ENCODE data around the gene ELP5. TPM values are rescaled to one million over a fixed set of nuclear protein-coding genes. Genes with fewer than 3 reads are reported as not detected.

ELP5 gene
- total RNA-seq, 4 donors from 2014 or later: 14.9 to 21.8 (median 16.6) TPM

DNA sequence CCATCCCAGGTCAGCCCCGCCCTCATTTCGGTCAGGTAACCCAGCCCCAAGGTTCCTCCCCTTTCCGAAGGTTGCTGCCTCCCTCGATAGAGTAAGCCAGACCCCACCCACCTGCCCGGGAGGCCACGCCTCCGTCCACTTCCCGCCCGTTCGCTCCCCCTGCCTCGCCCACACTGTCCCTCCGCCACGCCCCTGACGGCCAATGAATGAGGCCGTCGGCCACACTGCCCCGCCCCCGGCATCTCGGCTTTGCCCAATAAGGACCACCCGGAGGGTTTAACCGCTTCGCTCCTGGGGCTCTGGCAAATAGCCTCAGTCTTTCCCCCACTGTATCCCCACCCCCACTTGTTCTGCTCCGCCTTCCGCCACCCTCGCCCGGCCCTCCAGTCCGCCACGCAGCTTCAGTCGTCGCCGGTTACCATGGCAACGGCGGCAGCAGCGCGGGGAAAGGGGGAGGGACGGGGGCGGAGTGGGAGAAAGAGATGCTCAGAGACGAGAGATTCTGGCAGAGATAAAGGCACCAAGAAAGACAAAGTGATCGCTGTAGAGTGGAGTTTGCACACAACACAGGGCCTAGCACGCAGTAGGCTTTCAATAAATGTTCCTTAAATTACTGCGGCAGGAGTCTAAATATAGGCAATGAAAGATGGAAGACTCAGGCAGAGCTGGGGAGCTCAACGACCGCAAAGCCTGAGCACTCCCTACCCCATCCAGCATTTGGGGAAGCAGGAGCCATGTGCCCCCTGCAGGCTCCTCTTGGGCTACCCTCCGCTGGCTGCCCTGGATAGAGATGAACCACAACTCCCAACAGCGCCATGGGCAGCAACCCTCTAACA lies 37.5 kb upstream of the ELP5 start:
- peak; percentile 92 for DNase-seq
- Histone ChIP-seq H3K27ac (peak overlapping the region; percentile 72 to 100 (median 98)), H3K9me3 (no peaks in the 10 kb centered on the region), H3K36me3 (no peaks in the 10 kb centered on the region), H3K27me3 (no peaks in the 10 kb centered on the region), H3K4me3 (peak overlapping the region; percentile 25 to 73 (median 50)), H3K4me1 (peaks cover 40 to 75% (median 45%) of the 10 kb centered on the region in 3 donors)
- intact Hi-C loops (cut with DNase I): no loop called here
- 0% methylated on average over 15 to 23 of the region's 45 CpGs for WGBS, 2 donors
- no peak for TF ChIP-seq POLR2A (IDR thresholded peaks at IDR 0.05)
- TF ChIP-seq, protein P1, sequence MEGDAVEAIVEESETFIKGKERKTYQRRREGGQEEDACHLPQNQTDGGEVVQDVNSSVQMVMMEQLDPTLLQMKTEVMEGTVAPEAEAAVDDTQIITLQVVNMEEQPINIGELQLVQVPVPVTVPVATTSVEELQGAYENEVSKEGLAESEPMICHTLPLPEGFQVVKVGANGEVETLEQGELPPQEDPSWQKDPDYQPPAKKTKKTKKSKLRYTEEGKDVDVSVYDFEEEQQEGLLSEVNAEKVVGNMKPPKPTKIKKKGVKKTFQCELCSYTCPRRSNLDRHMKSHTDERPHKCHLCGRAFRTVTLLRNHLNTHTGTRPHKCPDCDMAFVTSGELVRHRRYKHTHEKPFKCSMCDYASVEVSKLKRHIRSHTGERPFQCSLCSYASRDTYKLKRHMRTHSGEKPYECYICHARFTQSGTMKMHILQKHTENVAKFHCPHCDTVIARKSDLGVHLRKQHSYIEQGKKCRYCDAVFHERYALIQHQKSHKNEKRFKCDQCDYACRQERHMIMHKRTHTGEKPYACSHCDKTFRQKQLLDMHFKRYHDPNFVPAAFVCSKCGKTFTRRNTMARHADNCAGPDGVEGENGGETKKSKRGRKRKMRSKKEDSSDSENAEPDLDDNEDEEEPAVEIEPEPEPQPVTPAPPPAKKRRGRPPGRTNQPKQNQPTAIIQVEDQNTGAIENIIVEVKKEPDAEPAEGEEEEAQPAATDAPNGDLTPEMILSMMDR (IDR thresholded peaks at IDR 0.05): peak in 5 of 6 experiments; percentile 29 to 55 (median 42)

DNA sequence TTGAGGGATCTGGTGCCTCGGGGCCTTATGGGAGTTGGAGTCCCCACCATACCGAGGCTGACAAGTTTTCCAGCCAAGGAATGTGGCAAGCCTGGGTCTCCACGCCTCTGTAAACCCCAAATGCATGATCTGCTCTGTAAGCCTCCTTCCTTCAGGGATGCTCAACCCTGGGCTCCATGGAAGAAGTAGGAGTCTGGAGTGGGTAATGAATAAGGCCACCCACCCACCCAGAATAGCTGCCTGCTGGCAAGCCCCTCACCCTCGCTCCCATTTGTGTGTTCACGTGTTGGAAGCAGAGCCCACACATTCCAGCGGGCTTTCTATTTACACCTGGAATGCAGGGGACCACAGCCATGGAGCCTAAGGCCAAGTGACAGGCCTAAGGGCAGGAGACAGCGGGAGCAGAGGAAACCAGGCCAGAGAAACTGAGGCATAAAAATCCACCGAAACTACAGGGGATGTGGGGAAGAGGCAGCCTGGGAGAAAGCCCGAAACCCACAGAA lies 36.8 kb upstream of the ELP5 start:
- DNase-seq: no peak
- no peaks in the 10 kb centered on the region for H3K36me3 ChIP-seq

DNA sequence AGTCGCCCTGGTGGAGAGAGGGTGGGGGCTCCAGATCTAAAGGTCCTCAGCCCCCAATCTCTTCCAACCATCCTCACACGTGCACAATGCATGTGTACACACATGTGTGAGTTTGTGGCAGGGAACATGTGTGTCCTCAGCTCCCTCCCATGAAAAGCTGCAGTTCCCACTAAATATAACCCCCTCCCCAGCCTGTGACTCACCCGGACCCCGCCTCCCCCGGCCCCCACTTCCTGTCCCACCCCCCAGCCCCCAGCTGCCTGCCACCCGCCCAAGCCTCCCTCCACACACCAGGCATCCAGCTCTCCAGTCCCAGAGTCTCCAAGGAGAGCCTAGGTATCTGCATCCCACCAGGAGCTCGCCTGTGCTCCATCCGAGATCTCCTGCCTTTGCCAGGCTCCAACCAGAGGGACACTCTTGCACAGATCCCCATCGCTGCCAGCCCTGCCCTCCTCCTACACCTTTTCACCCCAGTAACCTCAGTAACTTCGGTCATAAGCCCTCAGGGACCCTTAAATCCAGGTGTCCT lies 36.3 kb upstream of the ELP5 start:
- Histone ChIP-seq H3K4me1 (peaks cover 43 to 84% (median 49%) of the 10 kb centered on the region in 3 donors), H3K4me3 (peak overlapping the region in 2 of 4 donors; percentile 52 to 73), H3K36me3 (no peaks in the 10 kb centered on the region), H3K27ac (peak overlapping the region; percentile 72 to 100 (median 98)), H3K9me3 (no peaks in the 10 kb centered on the region), H3K27me3 (no peaks in the 10 kb centered on the region)
- WGBS, 2 donors: 5 to 21% methylated on average over 5 to 9 of the region's 10 CpGs
- intact Hi-C loops (cut with DNase I): no loop called here
- DNase-seq: no peak
- TF ChIP-seq, protein P1 (IDR thresholded peaks at IDR 0.05): no peak
- TF ChIP-seq POLR2A (IDR thresholded peaks at IDR 0.05): no peak

More for the DNA sequence above, 36.8 kb upstream of the ELP5 start:
- Histone ChIP-seq H3K27me3 (no peaks in the 10 kb centered on the region), H3K4me3 (peak overlapping the region in 3 of 4 donors; percentile 50 to 73 (median 51)), H3K27ac (peak overlapping the region; percentile 72 to 100 (median 98)), H3K9me3 (no peaks in the 10 kb centered on the region), H3K4me1 (peaks cover 40 to 78% (median 46%) of the 10 kb centered on the region in 3 donors)
- WGBS, 2 donors: 25 to 27% methylated on average over 9 of the region's 9 CpGs
- intact Hi-C loops (cut with DNase I): no loop called here
- TF ChIP-seq, protein P1 (IDR thresholded peaks at IDR 0.05): no peak
- no peak for TF ChIP-seq POLR2A (IDR thresholded peaks at IDR 0.05)

DNA sequence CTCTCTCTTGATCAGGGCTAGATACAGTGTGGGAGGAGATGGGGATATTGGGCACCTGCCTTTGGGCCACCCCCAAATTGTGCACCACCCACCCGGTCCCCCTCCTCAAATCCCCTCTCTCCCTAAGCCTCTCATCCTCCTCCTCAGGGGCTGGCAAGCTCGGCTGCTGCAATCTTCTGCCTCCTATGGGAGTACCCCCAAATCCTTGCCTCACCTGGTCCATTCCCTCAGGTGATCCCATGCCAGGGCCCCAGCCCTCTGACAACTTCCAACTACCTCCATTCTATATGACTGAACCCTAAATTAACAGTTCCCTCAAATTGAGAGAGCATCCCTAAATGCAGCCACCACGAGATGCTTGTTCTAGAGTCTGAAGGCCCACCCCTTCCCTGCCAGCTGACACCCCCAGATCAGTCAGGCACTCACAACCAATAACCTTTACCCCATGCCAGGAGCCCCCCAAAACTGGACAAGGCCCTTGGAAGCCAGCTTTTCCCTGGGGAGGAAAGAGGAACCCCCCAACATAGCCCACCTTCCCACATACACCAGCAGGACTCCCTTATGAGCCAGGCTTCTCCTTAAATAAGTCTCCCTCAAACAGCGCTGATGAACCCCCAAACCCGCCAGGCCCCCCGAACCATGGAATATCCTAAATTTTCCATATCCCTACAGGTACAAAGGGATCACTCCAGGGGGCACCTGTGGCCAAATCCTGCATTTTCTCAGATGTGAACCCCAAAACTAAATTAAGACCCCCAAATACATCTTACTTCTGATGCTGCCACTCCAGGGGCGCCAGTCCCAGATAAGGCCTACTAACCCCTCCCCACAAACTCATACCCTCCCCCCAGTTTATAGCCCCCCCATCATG lies 35.5 kb upstream of the ELP5 start:
- TF ChIP-seq, protein P1 (IDR thresholded peaks at IDR 0.05): no peak
- Histone ChIP-seq H3K27me3 (no peaks in the 10 kb centered on the region), H3K4me1 (peaks cover 50 to 88% (median 57%) of the 10 kb centered on the region in 3 donors), H3K27ac (peak overlapping the region; percentile 32 to 100 (median 98)), H3K9me3 (no peaks in the 10 kb centered on the region), H3K4me3 (peak overlapping the region; percentile 20 to 73 (median 47)), H3K36me3 (peaks cover 0 to 5% (median 0%) of the 10 kb centered on the region in 3 donors)
- 20 to 25% methylated on average over 6 of the region's 7 CpGs for WGBS, 2 donors
- intact Hi-C loops (cut with DNase I): no loop called here
- no peak for DNase-seq

Measured in esophagus squamous epithelium (tissue), 5 donors.